OCI-M2 (cell line): ENCODE results near the gene CACNA1H.
"Not testable (repeated sequence)": the region's sequence is repeated elsewhere in the genome, so short reads cannot be mapped to it uniquely, and the experiment has no call there.

ENCODE experiments used
- DNase-seq: peaks from one replicate; lab custom pipeline; 2025; ENCODE audit not compliant: unreplicated experiment; lab: John Stamatoyannopoulos, UW

Gene CACNA1H

DNA sequence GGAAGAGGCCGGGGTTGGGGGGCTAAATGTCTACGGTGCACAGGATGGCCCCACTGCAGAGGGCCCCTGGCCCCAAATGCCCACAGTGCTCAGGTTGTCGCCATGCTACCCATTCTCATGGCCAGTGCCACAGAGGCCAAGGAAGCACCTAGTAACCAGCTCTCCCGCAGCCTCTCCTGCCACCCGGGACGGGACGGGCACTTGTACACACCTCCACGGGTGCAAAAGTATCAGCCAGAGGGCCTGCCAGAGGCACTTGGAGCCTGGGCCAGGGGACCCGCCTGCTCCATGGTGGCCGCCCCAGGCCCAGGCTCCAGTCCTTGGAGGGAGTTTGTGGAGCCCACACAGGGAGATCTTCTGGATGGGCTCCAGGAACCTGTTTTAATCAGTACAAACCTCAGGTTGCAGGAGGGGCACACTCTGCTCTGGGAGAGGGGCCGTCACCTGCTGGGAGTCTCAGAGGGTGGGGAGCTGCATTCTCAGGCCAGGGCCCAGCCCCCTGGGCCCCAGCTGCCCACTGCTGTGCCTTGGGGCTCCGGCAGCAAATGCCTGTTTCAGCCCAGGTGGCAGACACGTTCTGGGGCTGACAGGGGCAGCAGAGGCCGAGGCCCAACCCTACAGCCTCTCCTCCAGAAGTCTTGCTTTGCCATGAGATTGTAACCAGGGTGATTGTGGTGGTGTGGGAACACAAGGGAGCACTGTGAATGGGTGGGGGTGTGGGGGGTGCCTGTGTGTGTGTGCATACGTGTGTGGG, 110.9 kb downstream of the CACNA1H start:
- no peak for DNase-seq

DNA sequence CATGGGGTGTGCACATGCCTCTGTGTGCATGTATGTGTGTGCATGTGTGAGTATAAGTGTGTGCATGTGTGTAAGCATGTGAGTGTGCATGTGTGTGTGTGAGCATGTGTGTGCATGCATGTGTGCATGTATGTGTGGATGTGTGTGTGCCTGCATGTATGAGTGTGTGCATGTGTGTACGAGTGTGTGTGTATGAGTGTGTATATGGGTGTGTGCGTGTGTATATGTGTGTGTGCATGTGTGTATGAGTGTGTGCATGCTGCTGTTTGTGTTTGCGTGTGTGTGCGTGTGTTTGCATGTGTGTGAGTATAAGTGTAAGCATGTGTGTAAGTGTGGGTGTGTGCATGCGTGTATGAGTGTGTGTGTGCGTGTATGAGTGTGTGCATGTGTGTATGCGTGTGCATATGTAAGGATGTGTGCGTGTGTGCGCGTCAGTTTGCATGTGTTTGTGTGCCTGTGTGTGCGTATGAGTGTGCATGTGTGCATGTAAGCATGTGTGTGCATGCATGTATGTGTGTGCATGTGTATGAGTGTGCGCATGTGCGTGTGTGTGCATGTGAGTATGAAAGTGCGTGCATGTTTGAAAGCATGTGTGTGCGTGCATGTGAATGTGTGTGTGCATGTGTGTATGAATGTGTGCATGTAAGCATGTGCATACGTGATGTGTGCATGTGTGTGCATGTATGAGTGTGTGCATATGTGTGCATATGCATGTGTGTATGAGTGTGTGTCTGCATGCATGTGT, 111.6 kb downstream of the CACNA1H start:
- no peak for DNase-seq

DNA sequence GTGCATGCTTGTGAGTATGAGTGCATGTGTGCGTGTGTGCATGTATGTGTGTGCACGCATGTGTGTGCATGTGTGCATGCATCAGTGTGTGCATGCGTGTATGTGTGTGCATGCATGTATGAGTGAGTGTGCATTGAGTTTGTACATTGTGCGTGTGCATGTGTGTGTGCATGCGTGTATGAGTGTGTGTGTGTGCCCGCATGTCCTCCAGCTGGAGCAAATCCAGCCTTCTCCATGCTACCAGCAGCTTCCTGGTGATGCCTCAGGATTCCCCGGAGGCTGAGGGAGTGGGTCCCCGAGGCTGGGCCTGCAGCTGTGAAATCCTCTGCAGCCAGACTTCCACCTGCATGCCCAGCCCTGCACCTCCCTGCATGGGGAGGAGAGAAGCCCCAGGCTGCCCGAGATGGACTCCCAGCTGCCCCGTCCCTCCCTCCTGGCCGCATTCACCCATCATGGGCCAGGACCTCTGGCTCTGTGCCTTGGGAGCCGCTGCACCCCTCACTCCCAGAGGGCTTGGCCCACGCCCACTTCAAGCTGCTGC, 112.3 kb downstream of the CACNA1H start:
- DNase-seq, result no peak

DNA sequence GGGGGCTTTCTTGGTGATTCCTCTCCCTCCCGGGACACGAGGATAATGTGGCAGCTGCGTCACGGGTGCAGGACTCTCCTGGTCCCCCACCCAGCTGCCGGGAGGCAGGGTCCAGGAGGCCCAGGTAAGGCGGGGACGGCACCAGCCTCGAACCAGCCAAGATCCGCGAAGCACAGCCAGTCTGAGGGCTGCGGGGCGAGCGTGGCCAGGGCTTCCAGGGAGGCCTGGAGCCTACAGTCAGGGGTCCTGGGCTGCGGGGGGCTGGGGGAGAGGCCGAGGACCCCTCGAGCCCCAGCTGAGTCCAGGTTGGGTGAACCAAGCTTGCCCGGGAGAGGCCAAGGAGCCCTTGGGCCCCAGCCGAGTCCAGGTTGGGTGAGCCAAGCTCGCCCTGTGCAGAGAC, 112.9 kb downstream of the CACNA1H start:
- DNase-seq, result no peak

DNA sequence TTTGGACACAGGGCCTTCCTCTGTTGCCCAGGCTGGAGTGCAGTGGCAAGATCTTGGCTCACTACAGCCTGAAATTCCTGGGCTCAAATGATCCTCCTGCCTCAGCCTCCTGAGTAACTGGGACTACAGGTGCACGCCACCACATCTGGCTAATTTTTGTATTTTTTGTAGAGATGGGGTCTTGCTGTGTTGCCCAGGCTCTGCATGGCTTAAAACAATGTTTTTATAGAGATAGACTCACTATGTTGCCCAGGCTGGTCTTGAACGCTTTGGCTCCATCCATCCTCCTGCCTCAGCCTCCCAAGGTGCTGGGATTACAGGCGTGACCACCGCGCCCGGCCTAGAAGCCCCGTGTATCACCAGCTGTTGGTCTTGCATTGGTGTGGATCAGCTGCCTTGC, 116.5 kb downstream of the CACNA1H start:
- DNase-seq, result not testable (repeated sequence)

DNA sequence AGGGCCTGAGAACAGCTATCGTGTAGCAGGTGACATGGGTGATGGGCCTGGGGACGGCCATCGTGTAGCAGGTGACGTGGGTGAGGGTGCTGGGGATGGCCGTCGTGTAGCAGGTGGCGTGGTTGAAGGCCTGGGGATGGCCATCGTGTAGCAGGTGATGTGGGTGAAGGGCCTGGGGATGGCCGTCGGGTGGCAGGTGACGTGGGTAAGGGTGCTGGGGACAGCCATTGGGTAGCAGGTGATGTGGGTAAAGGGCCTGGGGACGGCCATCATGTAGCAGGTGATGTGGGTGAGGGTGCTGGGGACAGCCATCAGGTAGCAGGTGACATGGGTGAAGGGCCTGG, 118.4 kb downstream of the CACNA1H start:
- DNase-seq, result no peak
